Smooth muscle cell (in vitro differentiated cells): Measurements from ENCODE around the gene COL8A1. TPM values are rescaled to one million over a fixed set of nuclear protein-coding genes. Genes with fewer than 3 reads are reported as not detected.

Experiments used
- DNase-seq: peaks from one replicate; lab custom pipeline; 2025; ENCODE audit not compliant: unreplicated experiment; lab: John Stamatoyannopoulos, UW
- H2AFZ ChIP-seq: fragments of 200-600 bp; sonication (generic); 2 replicates; pipeline ENCODE4 v1.6.0; 2016; ENCODE audit warnings: antibody characterized with exemption, low read depth, mild to moderate bottlenecking
- H3F3A ChIP-seq: fragments of 200-600 bp; sonication (generic); 2 replicates; pipeline ENCODE4 v1.6.0; 2017; ENCODE audit warnings: antibody characterized with exemption, low read depth
- H3K27ac ChIP-seq: fragments of 200-600 bp; sonication (generic); 2 replicates; pipeline ENCODE4 v1.5.1; 2016; ENCODE audit warnings: low read depth, mild to moderate bottlenecking
- H3K27me3 ChIP-seq: fragments of 200-600 bp; sonication (generic); 2 replicates; pipeline ENCODE4 v1.6.1; 2016; ENCODE audit warnings: low read depth, mild to moderate bottlenecking
- H3K36me3 ChIP-seq: fragments of 200-600 bp; sonication (generic); 2 replicates; pipeline ENCODE4 v1.5.1; 2016; ENCODE audit warnings: low read depth
- H3K4me1 ChIP-seq: fragments of 200-600 bp; sonication (generic); 2 replicates; pipeline ENCODE4 v1.5.1; 2016; ENCODE audit warnings: low read depth
- H3K4me2 ChIP-seq: fragments of 200-600 bp; sonication (generic); 2 replicates; pipeline ENCODE4 v1.6.0; 2016; ENCODE audit warnings: mild to moderate bottlenecking
- H3K4me3 ChIP-seq: fragments of 200-600 bp; sonication (generic); 2 replicates; pipeline ENCODE4 v1.5.1; 2016; ENCODE audit warnings: mild to moderate bottlenecking
- H3K79me2 ChIP-seq: fragments of 200-600 bp; sonication (generic); 2 replicates; pipeline ENCODE4 v1.6.0; 2016; ENCODE audit warnings: low read depth, mild to moderate bottlenecking
- H3K9ac ChIP-seq: fragments of 200-600 bp; sonication (generic); 2 replicates; pipeline ENCODE4 v1.6.0; 2016; ENCODE audit warnings: low read depth
- H3K9me3 ChIP-seq: fragments of 200-600 bp; sonication (generic); replicated peaks from 2 replicates; pipeline ENCODE4 v1.5.1; 2016; ENCODE audit warnings: low read depth
- H4K20me1 ChIP-seq: fragments of 200-600 bp; sonication (generic); 2 replicates; pipeline ENCODE4 v1.6.0; 2016; ENCODE audit warnings: low read depth
- CTCF ChIP-seq: fragments of 200-600 bp; sonication (generic); IDR thresholded peaks from 2 replicates; pipeline ENCODE4 v1.5.1; 2017; ENCODE audit warnings: borderline replicate concordance, mild to moderate bottlenecking, antibody characterized with exemption; ENCODE audit not compliant: insufficient read depth, poor library complexity, severe bottlenecking
- WGBS: methylation state at CpG from one replicate; pipeline ENCODE4 v1.1.7; 2016; ENCODE audit warnings: low lambda C conversion rate; 5-methylcytosine and 5-hydroxymethylcytosine counted together
- polyA plus RNA-seq: library from polyadenylated mRNA; unstranded; fragments of >200 nt; fragmentation: Nextera tagmentation; extraction: Ambion mirVana; gene quantifications from 2 replicates; pipeline ENCODE4 v1.2.1, GENCODE V29; 2016
- total RNA-seq: library from RNA; depleted of rRNA; stranded (reverse); fragments of >200 nt; gene quantifications from 2 replicates; pipeline ENCODE4 v1.2.3, GENCODE V29; 2014

COL8A1 gene
- total and polyA plus RNA-seq, 2 experiments from 2014 or later = 7.9 to 8.2 TPM

- H3K27me3 ChIP-seq = no peaks in the 10 kb centered on the region
- H3K36me3 ChIP-seq = no peaks in the 10 kb centered on the region
- peak within 1 kb of the TSS; percentile 88 for H3K4me2 ChIP-seq
- peak; percentile 87 for DNase-seq
- TF ChIP-seq CTCF = no peak
- no peaks in the 10 kb centered on the region for H3K9me3 ChIP-seq
- H3K9ac ChIP-seq = peak within 1 kb of the TSS; percentile 95
- peaks cover 18% of the 10 kb centered on the region for H3K79me2 ChIP-seq
- no peaks in the 10 kb centered on the region for H4K20me1 ChIP-seq
- peak within 1 kb of the TSS; percentile 64 for H3K4me3 ChIP-seq
- peak within 1 kb of the TSS; percentile 86 for H2AFZ ChIP-seq
- H3F3A ChIP-seq = no peaks in the 10 kb centered on the region
- peak within 1 kb of the TSS; percentile 88 for H3K27ac ChIP-seq
- WGBS = under 1% methylated on average over 60 of the region's 60 CpGs
- H3K4me1 ChIP-seq = peaks cover 10% of the 10 kb centered on the region
Observed at GRCh38 chr3:99817437-99818240, 179.2 kb downstream of the COL8A1 start, which contains the start of gene CMSS1. Gene CMSS1 (plus strand): TSS chr3:99817862.

- Histone ChIP-seq H3K9ac (no peak overlapping the region), H3K36me3 (no peaks in the 10 kb centered on the region), H3K79me2 (peaks cover 18% of the 10 kb centered on the region), H2AFZ (no peak overlapping the region), H3K27ac (no peak overlapping the region), H3K4me1 (peaks cover 10% of the 10 kb centered on the region), H4K20me1 (no peaks in the 10 kb centered on the region), H3K27me3 (no peaks in the 10 kb centered on the region), H3F3A (no peaks in the 10 kb centered on the region), H3K4me2 (peak overlapping the region; percentile 88), H3K9me3 (no peaks in the 10 kb centered on the region), H3K4me3 (peak overlapping the region; percentile 64)
- 96% methylated on average over 2 of the region's 2 CpGs for WGBS
- no peak for DNase-seq
- no peak for TF ChIP-seq CTCF
Observed at GRCh38 chr3:99818818-99819217, 180.4 kb downstream of the COL8A1 start.

- Histone ChIP-seq H3K4me1 (no peaks in the 10 kb centered on the region), H3K9me3 (no peaks in the 10 kb centered on the region), H3F3A (no peaks in the 10 kb centered on the region), H3K79me2 (peaks cover 27% of the 10 kb centered on the region), H4K20me1 (no peaks in the 10 kb centered on the region), H3K27ac (peak overlapping the region; percentile 4), H3K9ac (no peak overlapping the region), H3K4me3 (no peak overlapping the region), H2AFZ (no peak overlapping the region), H3K27me3 (no peaks in the 10 kb centered on the region), H3K4me2 (no peak overlapping the region), H3K36me3 (no peaks in the 10 kb centered on the region)
- no peak for DNase-seq
- TF ChIP-seq CTCF = no peak
- 74% methylated on average over 14 of the region's 14 CpGs for WGBS
Observed at GRCh38 chr3:99823723-99824711, 185.6 kb downstream of the COL8A1 start.
